Cardiac fibroblast (primary cell): Measurements from ENCODE around the gene KCNJ10.
"Not testable (repeated sequence)": the region's sequence is repeated elsewhere in the genome, so short reads cannot be mapped to it uniquely, and the experiment has no call there.

Source experiments
- DNase-seq, 2 donors: peaks; one replicate each; pipeline versions ENCODE4 v3.0.0 to v3.0.0-alpha.2; 2010; ENCODE audit warnings: low read depth in 2 of 2
- H3K4me3 ChIP-seq, 2 donors: replicated peaks in 1 of 2; 1 replicate in 1 of 2; 2 replicates in 1 of 2; pipeline ENCODE4 v1.5.1; 2011; ENCODE audit warnings: low read depth in 2 of 2, low read length in 2 of 2, mild to moderate bottlenecking in 2 of 2, moderate library complexity in 1 of 2
- CTCF ChIP-seq: IDR thresholded peaks from one replicate; pipeline ENCODE4 v1.5.1; 2011; ENCODE audit warnings: low read depth, mild to moderate bottlenecking, low read length, inconsistent platforms

Gene KCNJ10

GRCh38 chr1:160114085-160114484, 44.1 kb upstream of the KCNJ10 start:
- H3K4me3 ChIP-seq: no peak overlapping the region
- DNase-seq: no peak
- no peak for TF ChIP-seq CTCF

GRCh38 chr1:160113407-160113806, 43.4 kb upstream of the KCNJ10 start:
- DNase-seq: no peak
- no peak for TF ChIP-seq CTCF
- no peak overlapping the region for H3K4me3 ChIP-seq

GRCh38 chr1:160112357-160112756, 42.4 kb upstream of the KCNJ10 start:
- DNase-seq: no peak
- no peak overlapping the region for H3K4me3 ChIP-seq
- no peak for TF ChIP-seq CTCF

- not testable (repeated sequence) for DNase-seq, H3K4me3 ChIP-seq
These were observed 41.5 kb upstream of the KCNJ10 start for GRCh38 chr1:160111462-160111861.

DNA sequence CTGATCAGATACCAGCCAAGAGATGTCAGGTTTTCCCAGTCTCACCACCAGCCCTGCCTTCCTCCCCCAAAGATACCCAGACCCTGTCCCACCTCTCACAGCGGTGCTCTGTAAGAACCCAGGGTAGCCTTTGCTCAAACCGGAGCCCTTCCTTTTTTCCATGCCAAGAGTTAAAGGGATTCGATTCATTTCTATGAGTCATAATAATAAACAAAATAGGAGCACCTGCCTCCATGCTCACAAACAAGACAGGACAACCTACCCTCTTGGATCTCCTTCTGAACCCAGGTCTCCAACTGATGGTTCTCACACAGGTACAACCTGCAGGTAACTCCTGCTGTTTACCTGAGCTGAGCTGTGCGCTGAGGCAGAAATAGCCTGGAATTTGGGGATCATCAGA, 39.7 kb upstream of the KCNJ10 start:
- no peak overlapping the region for H3K4me3 ChIP-seq
- no peak for TF ChIP-seq CTCF
- no peak for DNase-seq

DNA sequence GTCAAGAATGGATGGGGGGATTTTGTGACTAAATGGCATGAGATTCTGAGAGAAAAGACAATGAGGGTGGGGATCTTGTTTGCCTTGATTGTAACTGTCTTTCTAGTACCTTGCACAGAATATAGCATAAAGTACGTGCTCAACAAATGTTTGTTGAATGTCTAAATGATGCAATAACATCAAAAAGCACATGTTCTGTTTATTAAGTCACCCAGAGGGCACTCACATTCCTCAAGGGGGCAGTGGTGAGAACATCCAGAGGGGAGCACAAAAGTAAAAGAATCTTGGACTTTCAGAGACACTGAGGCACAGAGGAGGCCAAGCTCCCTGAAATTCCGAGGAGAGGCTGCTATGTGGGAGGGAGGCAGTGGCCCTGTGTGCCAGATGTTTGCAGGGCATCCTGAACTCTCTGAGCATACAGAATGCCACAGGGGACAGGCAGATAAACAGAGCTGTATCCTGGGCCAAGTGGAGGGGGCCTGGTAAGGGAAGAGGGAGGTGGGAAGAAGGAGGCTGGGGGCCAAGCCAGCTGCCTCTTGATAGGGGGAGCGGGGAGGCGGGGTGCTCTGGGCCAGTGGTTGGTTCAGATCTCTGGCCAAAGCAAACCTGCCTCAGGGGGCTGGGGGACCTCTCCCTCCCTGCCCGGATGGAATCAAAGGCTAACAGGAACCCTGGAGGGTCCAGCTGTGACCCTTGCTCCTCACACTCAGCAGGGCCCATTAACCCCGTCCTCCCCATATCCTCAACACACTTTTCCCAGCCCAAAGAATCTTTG, 39.1 kb upstream of the KCNJ10 start:
- H3K4me3 ChIP-seq: no peak overlapping the region
- DNase-seq: peak; percentile 70 to 78
- TF ChIP-seq CTCF: peak; percentile 55

DNA sequence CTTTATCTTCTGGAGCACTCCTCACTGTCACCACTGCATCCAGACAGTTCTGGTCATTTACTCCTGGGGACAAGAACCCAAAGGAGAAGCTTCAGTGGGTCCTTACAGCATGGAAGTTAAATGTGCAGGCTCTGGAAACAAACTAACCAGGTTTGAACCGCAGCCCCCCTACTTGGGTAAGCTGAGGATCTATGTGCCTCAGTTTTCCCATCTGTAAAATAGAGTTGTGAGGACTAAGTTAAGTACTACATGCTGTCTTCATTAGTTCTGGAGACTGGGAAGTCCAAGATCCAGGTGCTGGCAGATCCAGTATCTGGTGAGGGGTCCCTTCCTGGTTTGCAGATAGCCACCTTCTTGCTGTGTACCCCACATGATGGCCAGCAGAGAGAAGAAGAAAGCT, 37.6 kb upstream of the KCNJ10 start:
- no peak for DNase-seq
- no peak for TF ChIP-seq CTCF
- no peak overlapping the region for H3K4me3 ChIP-seq
